GM23338 (cell line): ENCODE results near the gene PRAMEF12.

Source experiments
- CREB1 ChIP-seq: fragments of 250-450 bp; sonication (Bioruptor Pico); IDR thresholded peaks from 2 replicates; pipeline ENCODE4 v1.5.0; 2020; ENCODE audit warnings: low read depth, mild to moderate bottlenecking, moderate library complexity
- CTCF ChIP-seq, 2 experiments: fragments of 200-600 bp in 1 of 2; sonication (generic) in 1 of 2; conservative IDR thresholded peaks; 2 replicates each; pipeline versions ENCODE4 v1.5.1 to v1.6.1; 2016 to 2017; ENCODE audit warnings: antibody characterized with exemption in 2 of 2, low read depth in 2 of 2, mild to moderate bottlenecking in 2 of 2, moderate library complexity in 1 of 2
- EZH2 ChIP-seq: fragments of 200-600 bp; sonication (generic); IDR thresholded peaks from one replicate; pipeline ENCODE4 v1.8.0; 2017; ENCODE audit warnings: antibody characterized with exemption, mild to moderate bottlenecking, low read depth; ENCODE audit not compliant: unreplicated experiment
- EZH2phosphoT487 ChIP-seq: fragments of 200-600 bp; sonication (generic); IDR thresholded peaks from one replicate; pipeline ENCODE4 v1.8.1; 2018; ENCODE audit warnings: antibody characterized with exemption; ENCODE audit not compliant: unreplicated experiment
- JUNB ChIP-seq: IDR thresholded peaks from one replicate; pipeline ENCODE4 v1.6.1; 2016; ENCODE audit warnings: antibody characterized with exemption; ENCODE audit not compliant: unreplicated experiment
- NANOG ChIP-seq: IDR thresholded peaks from 2 replicates; pipeline ENCODE4 v1.6.1; 2016; ENCODE audit warnings: antibody characterized with exemption, borderline replicate concordance
- POLR2AphosphoS5 ChIP-seq: IDR thresholded peaks from 2 replicates; pipeline ENCODE4 v1.6.1; 2016; ENCODE audit warnings: antibody characterized with exemption, low read depth
- REST ChIP-seq: IDR thresholded peaks from one replicate; pipeline ENCODE4 v1.6.1; 2018; ENCODE audit warnings: antibody characterized with exemption; ENCODE audit not compliant: unreplicated experiment
- STAT1 ChIP-seq: IDR thresholded peaks from one replicate; pipeline ENCODE4 v1.6.1; 2016; ENCODE audit warnings: antibody characterized with exemption; ENCODE audit not compliant: unreplicated experiment
- TF ChIP-seq, protein P1 (sequence below): IDR thresholded peaks from 2 replicates; pipeline ENCODE4 v1.6.1; 2016; ENCODE audit warnings: antibody characterized with exemption

GRCh38 chr1:12756768-12757413, 16.6 kb upstream of the PRAMEF12 start:
- TF ChIP-seq CTCF (conservative IDR thresholded peaks at IDR 0.05; ENCODE audit: low read depth in 2 of 2) (no peak), REST (no peak), POLR2AphosphoS5 (no peak), EZH2 (no peak), EZH2phosphoT487 (no peak), CREB1 (CRISPR knock-in tag) (no peak), JUNB (no peak), STAT1 (no peak), NANOG (no peak)
- TF ChIP-seq, protein P1, sequence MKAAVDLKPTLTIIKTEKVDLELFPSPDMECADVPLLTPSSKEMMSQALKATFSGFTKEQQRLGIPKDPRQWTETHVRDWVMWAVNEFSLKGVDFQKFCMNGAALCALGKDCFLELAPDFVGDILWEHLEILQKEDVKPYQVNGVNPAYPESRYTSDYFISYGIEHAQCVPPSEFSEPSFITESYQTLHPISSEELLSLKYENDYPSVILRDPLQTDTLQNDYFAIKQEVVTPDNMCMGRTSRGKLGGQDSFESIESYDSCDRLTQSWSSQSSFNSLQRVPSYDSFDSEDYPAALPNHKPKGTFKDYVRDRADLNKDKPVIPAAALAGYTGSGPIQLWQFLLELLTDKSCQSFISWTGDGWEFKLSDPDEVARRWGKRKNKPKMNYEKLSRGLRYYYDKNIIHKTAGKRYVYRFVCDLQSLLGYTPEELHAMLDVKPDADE = no peak
